Measurements from ENCODE around the gene ACOT4. TPM values are rescaled to one million over a fixed set of nuclear protein-coding genes. Genes with fewer than 3 reads are reported as not detected.

The ACOT4 gene
- total RNA-seq, 1 experiment from 2014 or later, result 1.8 TPM

DNA sequence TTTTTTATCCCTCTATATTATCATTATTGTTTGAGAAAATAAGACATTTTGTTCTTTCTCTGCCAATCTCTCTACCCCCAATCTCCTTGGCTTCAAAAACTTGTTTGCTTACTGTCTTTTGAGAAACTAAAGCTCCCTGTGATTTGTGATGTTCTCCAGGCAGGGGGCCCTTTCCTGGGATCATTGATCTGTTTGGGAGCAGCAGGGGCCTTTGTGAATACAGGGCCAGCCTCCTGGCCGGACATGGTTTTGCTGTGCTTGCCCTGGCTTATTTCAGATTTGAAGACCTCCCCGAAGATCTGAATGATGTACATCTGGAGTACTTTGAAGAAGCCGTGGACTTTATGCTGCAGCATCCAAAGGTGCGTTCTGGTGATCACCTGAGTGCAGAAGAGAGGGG lies 25.2 kb downstream of the ACOT4 start:
- TF ChIP-seq, protein P1, sequence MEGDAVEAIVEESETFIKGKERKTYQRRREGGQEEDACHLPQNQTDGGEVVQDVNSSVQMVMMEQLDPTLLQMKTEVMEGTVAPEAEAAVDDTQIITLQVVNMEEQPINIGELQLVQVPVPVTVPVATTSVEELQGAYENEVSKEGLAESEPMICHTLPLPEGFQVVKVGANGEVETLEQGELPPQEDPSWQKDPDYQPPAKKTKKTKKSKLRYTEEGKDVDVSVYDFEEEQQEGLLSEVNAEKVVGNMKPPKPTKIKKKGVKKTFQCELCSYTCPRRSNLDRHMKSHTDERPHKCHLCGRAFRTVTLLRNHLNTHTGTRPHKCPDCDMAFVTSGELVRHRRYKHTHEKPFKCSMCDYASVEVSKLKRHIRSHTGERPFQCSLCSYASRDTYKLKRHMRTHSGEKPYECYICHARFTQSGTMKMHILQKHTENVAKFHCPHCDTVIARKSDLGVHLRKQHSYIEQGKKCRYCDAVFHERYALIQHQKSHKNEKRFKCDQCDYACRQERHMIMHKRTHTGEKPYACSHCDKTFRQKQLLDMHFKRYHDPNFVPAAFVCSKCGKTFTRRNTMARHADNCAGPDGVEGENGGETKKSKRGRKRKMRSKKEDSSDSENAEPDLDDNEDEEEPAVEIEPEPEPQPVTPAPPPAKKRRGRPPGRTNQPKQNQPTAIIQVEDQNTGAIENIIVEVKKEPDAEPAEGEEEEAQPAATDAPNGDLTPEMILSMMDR (conservative IDR thresholded peaks at IDR 0.05), result no peak
- H3K36me3 Mint-ChIP-seq (ENCODE audit: insufficient read depth in 1 of 3, low read depth in 3 of 3), result peaks cover 0 to 3% (median 2%) of the 10 kb centered on the region in 3 experiments; a peak in 1 of 7 replicates
- Histone ChIP-seq H4K5ac (ENCODE audit: insufficient read length, low read depth, low read length) (no peak overlapping the region), H3T11ph (ENCODE audit: low read length) (no peak overlapping the region), H2BK20ac (ENCODE audit: low read depth, low read length, poor library complexity, severe bottlenecking) (no peak overlapping the region), H3K4me1 (ENCODE audit: insufficient read depth, low read length) (no peaks in the 10 kb centered on the region), H2BK120ac (ENCODE audit: low read depth, low read length, poor library complexity, severe bottlenecking) (no peak overlapping the region), H3K9ac (ENCODE audit: extremely low read depth, insufficient read length, low read length) (no peak overlapping the region), H3K4ac (ENCODE audit: low read depth, low read length) (no peak overlapping the region), H3K23ac (ENCODE audit: insufficient read length, low read depth, low read length) (no peak overlapping the region), H4K8ac (replicated peaks; ENCODE audit: insufficient read length, low read depth, low read length) (no peak overlapping the region), H3K56ac (ENCODE audit: insufficient read length, low read depth, low read length) (no peak overlapping the region), H3K27ac (ENCODE audit: insufficient read length, low read depth, low read length) (no peak overlapping the region), H3K79me1 (ENCODE audit: insufficient read depth, low read depth, low read length, poor library complexity, severe bottlenecking) (no peaks in the 10 kb centered on the region), H2AFZ (ENCODE audit: low read length) (no peak overlapping the region), H3K23me2 (ENCODE audit: insufficient read length, low read depth, low read length, poor library complexity, severe bottlenecking) (peaks cover 4% of the 10 kb centered on the region), H2AK5ac (ENCODE audit: insufficient read length, low read length) (no peak overlapping the region), H4K91ac (ENCODE audit: insufficient read length, low read depth, low read length) (no peak overlapping the region), H2BK12ac (ENCODE audit: insufficient read length, low read depth, low read length) (no peak overlapping the region), H3K14ac (ENCODE audit: insufficient read depth, low read length) (no peak overlapping the region), H3K18ac (ENCODE audit: insufficient read length, low read depth, low read length) (no peak overlapping the region), H3K27me3 (ENCODE audit: insufficient read depth, low read length) (peaks cover 6% of the 10 kb centered on the region; the same call in 1 of the 2 replicates), H3K4me2 (ENCODE audit: insufficient read depth, insufficient read length, low read length) (no peak overlapping the region), H3K79me2 (ENCODE audit: insufficient read depth, low read length) (no peaks in the 10 kb centered on the region), H3K9me3 (ENCODE audit: control insufficient read depth, low read depth, low read length) (no peaks in the 10 kb centered on the region), H2BK5ac (ENCODE audit: insufficient read length, low read length) (no peak overlapping the region), H4K20me1 (ENCODE audit: control insufficient read depth, insufficient read depth, insufficient read length) (no peaks in the 10 kb centered on the region), H2BK15ac (ENCODE audit: low read depth, low read length) (no peak overlapping the region)
- whole genome bisulfite sequencing (ENCODE audit: extremely low coverage, insufficient read length, low lambda C conversion rate), result no CpG with 5 or more reads among the region's 4 CpGs
- no peak overlapping the region for H3K4me3 Mint-ChIP-seq
- H3K27me3 Mint-ChIP-seq (ENCODE audit: low read depth), result peaks cover 38% of the 10 kb centered on the region
- H3K9me3 Mint-ChIP-seq, result no peaks in the 10 kb centered on the region; a peak in 1 of 5 replicates
- peaks cover 8 to 10% of the 10 kb centered on the region in 2 experiments for H3K4me1 Mint-ChIP-seq
- H3K27ac Mint-ChIP-seq, result no peak overlapping the region
- DNase-seq, result no peak

All from H9 (cell line).